ENCODE measurements around the gene TXNL4B.

GRCh38 chr16:72111657-72112451 lies 18.4 kb upstream of the TXNL4B start:
- TF ChIP-seq POLR2A (IDR thresholded peaks at IDR 0.05; ENCODE audit: low read length) (no peak), GATA1 (IDR thresholded peaks at IDR 0.05; ENCODE audit: low read depth, low read length) (no peak)
